ENCODE data around the gene UCK1.

- TF ChIP-seq CTCF (conservative IDR thresholded peaks at IDR 0.05): no peak
- TF ChIP-seq EZH2 (IDR thresholded peaks at IDR 0.05; ENCODE audit: low read depth): no peak
Measured at GRCh38 chr9:131554087-131554842, 23.2 kb upstream of the UCK1 start.
